ENCODE results near the gene PHYHD1. TPM values are rescaled to one million over a fixed set of nuclear protein-coding genes. Genes with fewer than 3 reads are reported as not detected.

PHYHD1 gene
- total RNA-seq = 10 to 100 TPM in 3 of 4 donors, 1 to 10 TPM in 1; 9.6 to 27.1 (median 25.4) TPM

DNA sequence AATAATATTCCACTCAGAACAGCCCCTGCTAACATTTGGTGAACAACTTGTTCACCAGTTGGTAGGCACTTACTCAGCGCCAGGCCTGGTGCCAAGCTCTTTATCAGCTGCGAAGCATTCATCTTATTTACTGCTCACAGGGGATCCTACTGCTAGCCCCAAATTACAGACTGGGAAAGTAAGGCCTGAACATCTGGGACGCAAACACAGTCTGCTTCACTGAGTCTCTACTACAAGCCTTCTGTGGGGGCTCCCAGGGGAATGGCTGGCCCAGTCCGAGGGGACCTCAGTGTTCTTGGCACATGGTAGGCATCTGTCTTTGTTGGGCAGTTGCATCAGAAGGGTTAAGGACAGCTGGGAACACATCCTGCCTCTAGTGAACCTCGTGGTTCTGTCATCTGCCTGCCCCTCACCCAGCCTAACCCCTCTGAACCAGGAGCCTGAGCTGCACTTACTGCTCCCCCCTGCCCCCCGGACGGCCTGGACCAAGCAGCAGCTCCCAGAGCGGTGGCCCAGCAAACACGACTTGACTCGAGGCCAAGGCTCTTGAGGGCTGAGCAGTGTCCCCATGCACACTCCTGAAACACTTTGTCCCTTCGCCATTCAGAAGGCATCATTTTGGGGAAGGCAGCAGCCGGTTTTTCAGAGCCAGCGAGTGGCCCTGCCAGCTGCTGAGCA is at the start of gene PHYHD1:
Gene PHYHD1 (plus strand): TSS at position 602 of the 678 bp plus-strand sequence. CDS start 1,342 bp downstream, outside the sequence.
- Histone ChIP-seq H3K36me3 (peaks cover 0 to 28% of the 10 kb centered on the region in 2 donors), H3K4me1 (peaks cover 0 to 78% (median 41%) of the 10 kb centered on the region in 3 donors), H3K4me3 (peak within 1 kb of the TSS; percentile 69 to 83)

DNA sequence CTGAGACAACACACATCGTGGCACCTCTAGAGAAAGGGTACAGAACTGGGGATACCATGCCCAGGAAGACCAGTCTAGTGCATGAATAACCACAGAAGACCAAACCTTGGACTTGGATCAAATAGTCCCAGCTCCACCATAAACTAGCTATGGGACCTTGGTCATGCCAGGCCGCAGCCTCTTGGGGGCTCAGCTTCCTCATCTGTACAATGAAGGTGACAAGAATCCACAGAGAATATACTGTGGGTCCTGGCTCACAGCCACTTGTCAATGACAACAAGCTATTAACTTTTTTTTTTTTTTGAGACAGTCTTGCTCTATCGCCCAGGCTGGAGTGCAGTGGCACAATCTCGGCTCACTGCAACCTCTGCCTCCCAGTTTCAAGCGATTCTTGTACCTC is 42.9 kb upstream of the PHYHD1 start:
- Histone ChIP-seq H3K27ac (no peak overlapping the region), H3K4me1 (peaks cover 0 to 28% (median 0%) of the 10 kb centered on the region in 3 donors)

More for the DNA sequence above, at the start of gene PHYHD1:
- 53 to 59% methylated on average over 3 to 8 of the region's 13 CpGs for WGBS, 2 donors (ENCODE audit: low coverage in 1 of 2)
- peak within 1 kb of the TSS; percentile 80 to 89 (median 84) for H3K27ac ChIP-seq
- no peaks in the 10 kb centered on the region for H3K9me3 ChIP-seq
- TF ChIP-seq, protein P1, sequence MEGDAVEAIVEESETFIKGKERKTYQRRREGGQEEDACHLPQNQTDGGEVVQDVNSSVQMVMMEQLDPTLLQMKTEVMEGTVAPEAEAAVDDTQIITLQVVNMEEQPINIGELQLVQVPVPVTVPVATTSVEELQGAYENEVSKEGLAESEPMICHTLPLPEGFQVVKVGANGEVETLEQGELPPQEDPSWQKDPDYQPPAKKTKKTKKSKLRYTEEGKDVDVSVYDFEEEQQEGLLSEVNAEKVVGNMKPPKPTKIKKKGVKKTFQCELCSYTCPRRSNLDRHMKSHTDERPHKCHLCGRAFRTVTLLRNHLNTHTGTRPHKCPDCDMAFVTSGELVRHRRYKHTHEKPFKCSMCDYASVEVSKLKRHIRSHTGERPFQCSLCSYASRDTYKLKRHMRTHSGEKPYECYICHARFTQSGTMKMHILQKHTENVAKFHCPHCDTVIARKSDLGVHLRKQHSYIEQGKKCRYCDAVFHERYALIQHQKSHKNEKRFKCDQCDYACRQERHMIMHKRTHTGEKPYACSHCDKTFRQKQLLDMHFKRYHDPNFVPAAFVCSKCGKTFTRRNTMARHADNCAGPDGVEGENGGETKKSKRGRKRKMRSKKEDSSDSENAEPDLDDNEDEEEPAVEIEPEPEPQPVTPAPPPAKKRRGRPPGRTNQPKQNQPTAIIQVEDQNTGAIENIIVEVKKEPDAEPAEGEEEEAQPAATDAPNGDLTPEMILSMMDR (IDR thresholded peaks at IDR 0.05) = no peak
- peak; percentile 70 for TF ChIP-seq POLR2AphosphoS5 (IDR thresholded peaks at IDR 0.05)
- ATAC-seq = peak; percentile 4
- H3K27me3 ChIP-seq = no peaks in the 10 kb centered on the region

DNA sequence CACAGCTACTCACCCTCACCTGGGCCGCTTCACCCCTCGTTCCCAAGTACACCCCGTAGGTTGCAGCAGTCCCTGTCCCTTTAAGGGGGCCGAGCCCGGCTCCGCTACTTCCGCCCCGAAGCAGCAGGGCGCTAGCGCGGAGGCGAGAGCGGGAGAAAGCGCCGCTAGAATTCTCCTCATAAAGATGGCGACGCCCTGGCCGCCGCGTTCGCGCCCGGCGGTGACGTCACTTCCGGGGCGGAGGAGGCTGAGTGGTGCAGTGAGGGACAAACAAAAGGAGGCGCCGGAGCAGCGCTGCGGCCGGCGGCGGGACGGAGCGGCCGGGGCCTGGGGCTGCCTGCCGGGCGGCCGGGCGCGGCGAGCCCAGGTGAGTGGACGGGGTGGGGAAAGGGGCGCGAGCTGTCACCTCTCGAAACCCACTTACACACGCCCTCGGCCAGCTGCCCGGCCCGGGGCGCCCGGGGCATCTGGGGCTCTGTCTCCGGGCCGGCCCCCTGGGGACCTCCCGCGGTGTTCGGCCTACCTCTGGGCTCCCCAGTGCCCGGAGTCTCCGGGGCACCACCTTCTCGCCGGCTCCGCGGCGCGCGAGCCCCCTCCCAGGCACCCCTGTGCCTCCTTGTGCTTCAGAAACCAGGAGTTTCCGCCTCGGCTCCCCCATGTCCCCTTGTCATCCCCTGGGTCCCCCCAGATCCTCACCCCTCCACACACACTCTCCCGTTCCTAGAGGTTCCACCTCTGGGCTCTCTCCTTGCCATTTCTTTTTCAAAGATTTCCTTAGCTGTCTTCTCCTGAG is 38.7 kb upstream of the PHYHD1 start, which contains the start of the genes KYAT1 and LRRC8A:
Gene KYAT1 (minus strand): TSS at position 67 of the 793 bp plus-strand sequence. CDS start 36,545 bp downstream, outside the sequence.
Gene LRRC8A (plus strand): TSS at position 250 of the 793 bp plus-strand sequence. CDS start 25,032 bp downstream, outside the sequence.
- 0% methylated on average over 14 of the region's 70 CpGs; no CpG with 5 or more reads in 1 of the 2 donors for WGBS, 2 donors (ENCODE audit: low coverage in 1 of 2)

More for the DNA sequence above, 42.9 kb upstream of the PHYHD1 start:
- Histone ChIP-seq H3K27me3 (no peaks in the 10 kb centered on the region), H3K4me3 (no peak overlapping the region), H3K36me3 (no peaks in the 10 kb centered on the region), H3K9me3 (no peaks in the 10 kb centered on the region)
- ATAC-seq = no peak
- WGBS, 2 donors (ENCODE audit: low coverage in 1 of 2) = 80 to 94% methylated on average over 4 to 5 of the region's 5 CpGs
- no peak for TF ChIP-seq POLR2AphosphoS5 (IDR thresholded peaks at IDR 0.05)
- TF ChIP-seq POLR2A (IDR thresholded peaks at IDR 0.05) = no peak
- TF ChIP-seq, protein P1 (IDR thresholded peaks at IDR 0.05) = no peak

DNA sequence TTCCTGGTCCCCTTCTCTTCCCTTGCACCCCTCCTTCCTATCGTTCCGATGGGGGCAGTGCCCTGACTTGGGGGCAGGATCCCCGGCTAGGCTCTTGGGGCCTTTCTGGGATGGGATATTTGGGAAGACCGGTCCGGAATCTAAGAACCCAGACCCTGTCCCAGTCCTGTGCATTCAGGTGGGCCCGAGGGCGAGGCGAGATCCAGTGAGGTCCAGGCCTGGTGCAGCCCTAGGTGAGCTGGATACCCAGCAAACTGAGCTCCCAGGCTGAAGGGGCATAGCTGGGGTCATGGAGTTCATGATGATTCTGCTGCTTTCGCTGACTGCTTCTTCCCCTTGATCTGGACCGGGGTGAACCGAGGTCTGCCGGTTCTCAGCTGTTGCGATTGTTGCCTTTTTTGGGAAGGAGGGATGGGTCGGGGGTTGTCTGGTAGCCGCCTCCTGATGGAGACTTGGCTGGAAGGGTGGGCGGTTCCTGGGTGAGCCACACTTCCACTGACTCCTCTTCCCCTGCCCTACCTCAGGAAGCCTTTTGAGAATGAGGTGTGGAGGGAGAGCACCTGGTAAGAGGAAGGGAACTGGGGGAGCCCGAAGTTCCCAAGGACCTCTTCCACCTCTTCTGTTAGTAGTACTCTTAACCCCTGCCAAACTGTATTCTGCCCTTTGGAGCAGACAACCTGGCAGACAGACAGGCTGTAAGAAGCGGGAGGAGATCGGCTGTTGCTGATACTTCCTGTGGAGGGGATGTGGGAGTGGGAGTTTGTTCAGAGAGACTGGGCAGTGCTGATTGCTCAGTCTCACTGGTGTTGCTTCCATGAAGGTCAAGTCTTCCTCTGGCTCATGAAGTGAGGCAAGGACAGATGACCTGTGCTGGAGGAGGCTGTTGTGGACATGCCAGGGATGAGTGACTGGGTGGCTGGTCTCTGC is 37.8 kb upstream of the PHYHD1 start:
- Histone ChIP-seq H3K9me3 (no peaks in the 10 kb centered on the region), H3K36me3 (peaks cover 0 to 33% of the 10 kb centered on the region in 2 donors), H3K27ac (peak overlapping the region; percentile 86 to 100 (median 97)), H3K4me3 (peak overlapping the region; percentile 64 to 87), H3K4me1 (peaks cover 0 to 76% (median 28%) of the 10 kb centered on the region in 3 donors), H3K27me3 (no peaks in the 10 kb centered on the region)
- no peak for ATAC-seq
- 0% methylated on average over 2 to 8 of the region's 19 CpGs for WGBS, 2 donors (ENCODE audit: low coverage in 1 of 2)
- TF ChIP-seq EP300 (IDR thresholded peaks at IDR 0.05) (no peak), POLR2AphosphoS5 (IDR thresholded peaks at IDR 0.05) (no peak), POLR2A (IDR thresholded peaks at IDR 0.05) (no peak)
- TF ChIP-seq, protein P1 (IDR thresholded peaks at IDR 0.05) = no peak

More for the DNA sequence above, 38.7 kb upstream of the PHYHD1 start, which contains the start of the genes KYAT1 and LRRC8A:
- Histone ChIP-seq H3K9me3 (no peaks in the 10 kb centered on the region), H3K4me3 (peak within 1 kb of the TSS; percentile 64 to 87), H3K4me1 (peaks cover 0 to 67% (median 25%) of the 10 kb centered on the region in 3 donors), H3K36me3 (peaks cover 0 to 25% of the 10 kb centered on the region in 2 donors), H3K27ac (peak within 1 kb of the TSS; percentile 86 to 100 (median 97)), H3K27me3 (no peaks in the 10 kb centered on the region)
- TF ChIP-seq EP300 (IDR thresholded peaks at IDR 0.05) (no peak), POLR2A (IDR thresholded peaks at IDR 0.05) (peak; percentile 80 to 86), POLR2AphosphoS5 (IDR thresholded peaks at IDR 0.05) (peak; percentile 85)
- TF ChIP-seq, protein P1 (IDR thresholded peaks at IDR 0.05) = peak in 2 of 4 experiments; percentile 26 to 37
- ATAC-seq = peak; percentile 96
